Measurements from ENCODE around the gene MPV17L2. TPM values are rescaled to one million over a fixed set of nuclear protein-coding genes. Genes with fewer than 3 reads are reported as not detected.

Gene MPV17L2
- total and polyA plus RNA-seq, 2 of the 4 experiments (the other 2 are of a cell fraction), result 7.2 to 19.5 TPM

DNA sequence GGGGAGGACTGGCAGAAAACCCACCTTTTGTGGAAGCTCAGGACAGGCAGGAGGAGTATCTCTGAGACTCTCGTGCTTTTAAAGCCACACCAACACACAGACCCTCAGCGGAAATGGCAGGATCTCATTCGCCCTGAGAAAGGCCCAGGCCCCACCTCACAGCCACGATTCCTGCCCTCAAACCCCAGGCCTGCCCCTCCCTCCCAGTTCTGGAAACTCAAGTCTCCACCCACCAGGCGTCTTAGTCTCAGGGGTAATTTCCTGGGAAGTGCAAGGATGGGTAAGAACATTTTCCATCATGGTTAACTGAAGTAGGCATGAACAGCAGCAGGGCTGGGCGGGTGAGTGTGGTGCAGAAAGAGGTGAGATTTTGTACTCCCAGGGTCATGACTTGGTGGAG, 41.2 kb downstream of the MPV17L2 start:
- no peak overlapping the region for H3K27ac ChIP-seq (ENCODE audit: insufficient read depth, low read length)
- no peak overlapping the region for H4K5ac ChIP-seq (ENCODE audit: low read depth, low read length)
- H3K36me3 ChIP-seq (ENCODE audit: control insufficient read depth, insufficient read depth, low read length), result no peaks in the 10 kb centered on the region
- CTCF ChIA-PET, result interaction anchor here (1.0 kb wide), 1 partner anchor 26 kb away, joined by 4 read pairs; no protein-coding TSS in a partner anchor
- no peak overlapping the region for H2BK5ac ChIP-seq (ENCODE audit: low read depth, low read length, poor library complexity, severe bottlenecking)
- DNase-seq (no peak), ATAC-seq (ENCODE audit: low read depth) (no peak)
- no peak overlapping the region for H3K4me3 ChIP-seq (ENCODE audit: insufficient read depth, low read depth, low read length)
- no peak overlapping the region for H3K4me2 ChIP-seq (ENCODE audit: low read depth, low read length)
- no peak overlapping the region for H3K56ac ChIP-seq (ENCODE audit: extremely low read depth, insufficient read depth, low read length)
- intact Hi-C loops (cut with micrococcal nuclease) (no loop called here), in situ Hi-C loops (cut with MboI; ENCODE audit: low sequenced_read_pairs) (no loop called here), dilution Hi-C loops (cut with HindIII; ENCODE audit: low sequenced_read_pairs, unreplicated experiment) (no loop called here)
- peaks cover 5% of the 10 kb centered on the region; the same call in 1 of the 2 replicates for H4K20me1 ChIP-seq (ENCODE audit: insufficient read depth, low read length)
- H2AFZ ChIP-seq (replicated peaks; ENCODE audit: low read length, poor library complexity), result no peak overlapping the region
- POLR2A ChIA-PET (ENCODE audit: unreplicated experiment), result no interaction called here
- H3K4me1 ChIP-seq (ENCODE audit: control insufficient read depth, insufficient read depth, low read length), result no peaks in the 10 kb centered on the region
- H4K91ac ChIP-seq (ENCODE audit: insufficient read depth, low read depth, low read length), result no peak overlapping the region
- H2BK20ac ChIP-seq (ENCODE audit: low read depth, low read length), result no peak overlapping the region
- H3K9ac ChIP-seq (ENCODE audit: low read depth, low read length), result no peak overlapping the region
- BruUV-seq (replicated peaks), result no TSS peak
- H3K4ac ChIP-seq (ENCODE audit: low read depth, low read length), result no peak overlapping the region
- H2AK5ac ChIP-seq (ENCODE audit: low read depth, low read length), result no peak overlapping the region
- H2BK120ac ChIP-seq (ENCODE audit: low read depth, low read length), result no peak overlapping the region
- no peak for TF ChIP-seq RCOR1 (IDR thresholded peaks at IDR 0.05; ENCODE audit: insufficient replicate concordance, low read length)
- no peak for TF ChIP-seq RFX5 (IDR thresholded peaks at IDR 0.05; ENCODE audit: low read depth, low read length)
- no peak for TF ChIP-seq FOS (IDR thresholded peaks at IDR 0.05; ENCODE audit: low read depth, low read length)
- TF ChIP-seq NFE2L2 (IDR thresholded peaks at IDR 0.05; ENCODE audit: low read depth, low read length), result no peak
- TF ChIP-seq, protein P1, sequence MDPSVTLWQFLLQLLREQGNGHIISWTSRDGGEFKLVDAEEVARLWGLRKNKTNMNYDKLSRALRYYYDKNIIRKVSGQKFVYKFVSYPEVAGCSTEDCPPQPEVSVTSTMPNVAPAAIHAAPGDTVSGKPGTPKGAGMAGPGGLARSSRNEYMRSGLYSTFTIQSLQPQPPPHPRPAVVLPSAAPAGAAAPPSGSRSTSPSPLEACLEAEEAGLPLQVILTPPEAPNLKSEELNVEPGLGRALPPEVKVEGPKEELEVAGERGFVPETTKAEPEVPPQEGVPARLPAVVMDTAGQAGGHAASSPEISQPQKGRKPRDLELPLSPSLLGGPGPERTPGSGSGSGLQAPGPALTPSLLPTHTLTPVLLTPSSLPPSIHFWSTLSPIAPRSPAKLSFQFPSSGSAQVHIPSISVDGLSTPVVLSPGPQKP (IDR thresholded peaks at IDR 0.05; ENCODE audit: borderline replicate concordance, low read depth, low read length), result no peak
- TF ChIP-seq, protein P2, sequence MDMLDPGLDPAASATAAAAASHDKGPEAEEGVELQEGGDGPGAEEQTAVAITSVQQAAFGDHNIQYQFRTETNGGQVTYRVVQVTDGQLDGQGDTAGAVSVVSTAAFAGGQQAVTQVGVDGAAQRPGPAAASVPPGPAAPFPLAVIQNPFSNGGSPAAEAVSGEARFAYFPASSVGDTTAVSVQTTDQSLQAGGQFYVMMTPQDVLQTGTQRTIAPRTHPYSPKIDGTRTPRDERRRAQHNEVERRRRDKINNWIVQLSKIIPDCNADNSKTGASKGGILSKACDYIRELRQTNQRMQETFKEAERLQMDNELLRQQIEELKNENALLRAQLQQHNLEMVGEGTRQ (IDR thresholded peaks at IDR 0.05; ENCODE audit: low read depth, low read length), result no peak
- no peak for TF ChIP-seq SMC3 (IDR thresholded peaks at IDR 0.05; ENCODE audit: low read depth, low read length)
- TF ChIP-seq POLR2A (IDR thresholded peaks at IDR 0.05; ENCODE audit: low read depth, low read length), result no peak
- no peak for TF ChIP-seq MAFK (IDR thresholded peaks at IDR 0.05; ENCODE audit: low read depth, low read length)
- TF ChIP-seq CEBPB (IDR thresholded peaks at IDR 0.05; ENCODE audit: low read depth, low read length), result no peak
- TF ChIP-seq, protein P3, sequence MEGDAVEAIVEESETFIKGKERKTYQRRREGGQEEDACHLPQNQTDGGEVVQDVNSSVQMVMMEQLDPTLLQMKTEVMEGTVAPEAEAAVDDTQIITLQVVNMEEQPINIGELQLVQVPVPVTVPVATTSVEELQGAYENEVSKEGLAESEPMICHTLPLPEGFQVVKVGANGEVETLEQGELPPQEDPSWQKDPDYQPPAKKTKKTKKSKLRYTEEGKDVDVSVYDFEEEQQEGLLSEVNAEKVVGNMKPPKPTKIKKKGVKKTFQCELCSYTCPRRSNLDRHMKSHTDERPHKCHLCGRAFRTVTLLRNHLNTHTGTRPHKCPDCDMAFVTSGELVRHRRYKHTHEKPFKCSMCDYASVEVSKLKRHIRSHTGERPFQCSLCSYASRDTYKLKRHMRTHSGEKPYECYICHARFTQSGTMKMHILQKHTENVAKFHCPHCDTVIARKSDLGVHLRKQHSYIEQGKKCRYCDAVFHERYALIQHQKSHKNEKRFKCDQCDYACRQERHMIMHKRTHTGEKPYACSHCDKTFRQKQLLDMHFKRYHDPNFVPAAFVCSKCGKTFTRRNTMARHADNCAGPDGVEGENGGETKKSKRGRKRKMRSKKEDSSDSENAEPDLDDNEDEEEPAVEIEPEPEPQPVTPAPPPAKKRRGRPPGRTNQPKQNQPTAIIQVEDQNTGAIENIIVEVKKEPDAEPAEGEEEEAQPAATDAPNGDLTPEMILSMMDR (conservative IDR thresholded peaks at IDR 0.05; ENCODE audit: low read depth, low read length), result no peak
- no peak for TF ChIP-seq MAZ (IDR thresholded peaks at IDR 0.05; ENCODE audit: borderline replicate concordance, low read depth, low read length)
- TF ChIP-seq BHLHE40 (IDR thresholded peaks at IDR 0.05; ENCODE audit: low read depth, low read length), result no peak
- no peak for TF ChIP-seq MXI1 (IDR thresholded peaks at IDR 0.05; ENCODE audit: borderline replicate concordance, low read depth, low read length)
- no peak for TF ChIP-seq RAD21 (IDR thresholded peaks at IDR 0.05; ENCODE audit: low read length)
- no peak for TF ChIP-seq CHD1 (IDR thresholded peaks at IDR 0.05; ENCODE audit: low read depth, low read length)
- H3K18ac ChIP-seq (ENCODE audit: low read depth, low read length), result no peak overlapping the region
- no CpG with 5 or more reads among the region's 6 CpGs for WGBS, 2 experiments (ENCODE audit: extremely low coverage in 2 of 2, insufficient read length in 1 of 2)
- H3K23ac ChIP-seq (ENCODE audit: low read depth, low read length), result no peak overlapping the region
- no peak overlapping the region for H2BK15ac ChIP-seq (ENCODE audit: low read depth, low read length)
- no peaks in the 10 kb centered on the region for H3K9me1 ChIP-seq (ENCODE audit: insufficient read depth, low read length)
- no peak overlapping the region for H3K14ac ChIP-seq (replicated peaks; ENCODE audit: low read depth, low read length)
- H3K79me1 ChIP-seq (ENCODE audit: low read depth in 1 of 2, low read length in 2 of 2), result no peaks in the 10 kb centered on the region
- peaks cover 19% of the 10 kb centered on the region for H3K27me3 ChIP-seq (ENCODE audit: control insufficient read depth, insufficient read depth, low read length)
- peaks cover 3% of the 10 kb centered on the region; the same call in 1 of the 2 replicates for H3K9me3 ChIP-seq (ENCODE audit: control insufficient read depth, insufficient read depth, low read length)
- no peak overlapping the region for H4K8ac ChIP-seq (ENCODE audit: low read depth in 2 of 2, low read length in 2 of 2)
- no peak overlapping the region for H2AK9ac ChIP-seq (replicated peaks; ENCODE audit: low read depth, low read length, poor library complexity)

Data from IMR-90 (cell line).